DOHH2 (cell line): ENCODE results near the gene GSK3B.

Experiments used
- H3F3A ChIP-seq: fragments of 200-600 bp; sonication (generic), shearing (Covaris generic); 2 replicates; pipeline ENCODE4 v1.6.0; 2016; ENCODE audit warnings: antibody characterized with exemption, mild to moderate bottlenecking; ENCODE audit not compliant: control insufficient read depth, insufficient read depth
- H3K27ac ChIP-seq: fragments of 200-600 bp; sonication (generic); 2 replicates; pipeline ENCODE4 v1.5.1; 2014; ENCODE audit warnings: low read depth, mild to moderate bottlenecking, low read length, moderate library complexity
- H3K27me3 ChIP-seq: fragments of 200-600 bp; sonication (generic); 2 replicates; pipeline ENCODE4 v1.6.1; 2014; ENCODE audit warnings: mild to moderate bottlenecking, low read length, mixed read lengths; ENCODE audit not compliant: control insufficient read depth
- H3K36me3 ChIP-seq: fragments of 200-600 bp; sonication (generic); 2 replicates; pipeline ENCODE4 v1.6.1; 2014; ENCODE audit warnings: mild to moderate bottlenecking, low read length, moderate library complexity, mixed read lengths; ENCODE audit not compliant: control insufficient read depth
- H3K4me1 ChIP-seq: fragments of 200-600 bp; sonication (generic); 2 replicates; pipeline ENCODE4 v1.6.1; 2014; ENCODE audit warnings: mild to moderate bottlenecking, low read length, mixed read lengths; ENCODE audit not compliant: control insufficient read depth
- H3K4me2 ChIP-seq: fragments of 200-600 bp; sonication (generic); 2 replicates; pipeline ENCODE4 v1.6.0; 2014; ENCODE audit warnings: mild to moderate bottlenecking, low read length, moderate library complexity
- H3K4me3 ChIP-seq: fragments of 200-600 bp; sonication (generic); 2 replicates; pipeline ENCODE4 v1.5.1; 2014; ENCODE audit warnings: mild to moderate bottlenecking, low read length, mixed read lengths
- H3K79me2 ChIP-seq: fragments of 200-600 bp; sonication (generic); 2 replicates; pipeline ENCODE4 v1.6.1; 2014; ENCODE audit warnings: mild to moderate bottlenecking, low read length, mixed read lengths; ENCODE audit not compliant: control insufficient read depth
- H3K9me2 ChIP-seq: fragments of 200-600 bp; sonication (generic); replicated peaks from 2 replicates; pipeline ENCODE4 v1.6.1; 2014; ENCODE audit warnings: mild to moderate bottlenecking, low read length, mixed read lengths; ENCODE audit not compliant: control insufficient read depth
- H3K9me3 ChIP-seq: fragments of 200-600 bp; sonication (generic); 2 replicates; pipeline ENCODE4 v1.6.1; 2014; ENCODE audit warnings: antibody characterized with exemption, low read length, mixed read lengths; ENCODE audit not compliant: control insufficient read depth, insufficient read depth
- H4K20me1 ChIP-seq: fragments of 200-600 bp; sonication (generic); 2 replicates; pipeline ENCODE4 v1.6.0; 2014; ENCODE audit warnings: low read depth, mild to moderate bottlenecking, antibody characterized with exemption, low read length, moderate library complexity; ENCODE audit not compliant: control insufficient read depth, insufficient read depth
- CTCF ChIP-seq: fragments of 200-600 bp; sonication (generic); IDR thresholded peaks from one replicate; pipeline ENCODE4 v1.5.1; 2014; ENCODE audit warnings: antibody characterized with exemption, mild to moderate bottlenecking, low read depth, low read length; ENCODE audit not compliant: poor library complexity, severe bottlenecking
- EZH2phosphoT487 ChIP-seq: fragments of 200-600 bp; sonication (generic); IDR thresholded peaks from 2 replicates; pipeline ENCODE4 v1.6.1; 2017; ENCODE audit warnings: borderline replicate concordance, mild to moderate bottlenecking, antibody characterized with exemption, low read length, moderate library complexity, mixed read lengths

Gene GSK3B

GRCh38 chr3:119841808-119842471 is 252.3 kb downstream of the GSK3B start:
- Histone ChIP-seq H3K27ac (no peak overlapping the region), H3K9me3 (no peaks in the 10 kb centered on the region), H3K27me3 (no peaks in the 10 kb centered on the region), H3K4me3 (no peak overlapping the region), H3K4me1 (no peaks in the 10 kb centered on the region), H3K4me2 (no peak overlapping the region), H3K9me2 (no peaks in the 10 kb centered on the region), H3K36me3 (peaks cover 4% of the 10 kb centered on the region; the same call in 1 of the 2 replicates), H3F3A (no peaks in the 10 kb centered on the region), H4K20me1 (no peaks in the 10 kb centered on the region), H3K79me2 (no peaks in the 10 kb centered on the region)
- TF ChIP-seq EZH2phosphoT487, result no peak
- TF ChIP-seq CTCF, result no peak

DNA sequence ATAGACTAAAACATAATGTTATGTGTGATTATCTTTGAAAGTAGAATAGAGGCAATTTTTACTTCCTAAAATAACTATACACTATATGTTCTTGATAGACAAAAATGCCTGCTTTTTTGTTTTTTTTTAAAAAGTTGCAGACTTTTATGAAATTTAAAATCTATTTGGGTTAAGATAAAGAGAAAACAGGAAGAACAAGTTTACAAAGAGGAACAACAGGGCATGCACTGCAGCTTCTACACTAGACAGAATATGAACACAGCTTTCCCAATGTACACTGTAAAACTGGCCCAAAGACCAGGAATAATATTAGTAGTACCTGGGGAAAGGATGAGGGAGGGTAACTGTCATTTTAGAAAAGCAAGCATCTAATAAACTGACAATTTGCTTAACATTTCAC is 258.7 kb downstream of the GSK3B start:
- TF ChIP-seq EZH2phosphoT487 (no peak), CTCF (no peak)

DNA sequence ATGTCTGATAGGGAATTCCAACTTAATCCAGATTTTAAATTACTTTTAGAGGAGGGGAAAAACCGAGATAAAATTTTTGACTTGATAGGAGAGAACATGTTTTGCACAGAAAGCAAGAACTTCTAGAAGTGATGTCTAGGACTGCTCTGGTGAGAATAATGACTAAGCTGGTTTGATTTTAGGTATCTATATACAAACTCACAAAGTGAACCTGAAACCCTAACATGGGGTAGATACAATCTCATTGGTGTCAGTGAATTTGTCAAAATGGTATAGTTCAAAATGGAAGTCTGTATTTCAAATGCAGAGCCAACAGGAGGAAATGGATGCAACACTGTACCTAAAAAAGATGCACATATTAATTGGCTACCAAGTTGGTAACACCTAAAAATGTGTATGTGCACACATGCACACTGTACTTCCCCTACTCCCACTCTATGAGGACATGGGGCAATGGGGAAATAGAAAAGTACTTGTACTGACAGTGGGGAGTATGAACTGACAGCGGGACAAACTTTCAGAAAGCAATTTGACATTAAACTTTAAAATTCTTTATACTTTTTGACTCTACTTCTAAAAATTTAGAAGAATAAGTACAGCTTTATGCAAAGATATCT is 259.4 kb downstream of the GSK3B start:
- no peak overlapping the region for H3K4me3 ChIP-seq
- TF ChIP-seq CTCF (no peak), EZH2phosphoT487 (no peak)
- H3K9me3 ChIP-seq, result no peaks in the 10 kb centered on the region
- H3K79me2 ChIP-seq, result no peaks in the 10 kb centered on the region
- H3K4me2 ChIP-seq, result no peak overlapping the region
- no peak overlapping the region for H3K27ac ChIP-seq
- H3K9me2 ChIP-seq, result no peaks in the 10 kb centered on the region
- no peaks in the 10 kb centered on the region for H4K20me1 ChIP-seq
- H3K27me3 ChIP-seq, result no peaks in the 10 kb centered on the region
- no peaks in the 10 kb centered on the region for H3K4me1 ChIP-seq
- H3F3A ChIP-seq, result no peaks in the 10 kb centered on the region
- H3K36me3 ChIP-seq, result no peaks in the 10 kb centered on the region; the same call in 1 of the 2 replicates

More for the DNA sequence above, 258.7 kb downstream of the GSK3B start:
- no peaks in the 10 kb centered on the region; the same call in 1 of the 2 replicates for H3K36me3 ChIP-seq
- H3K4me3 ChIP-seq, result no peak overlapping the region
- H4K20me1 ChIP-seq, result no peaks in the 10 kb centered on the region
- no peaks in the 10 kb centered on the region for H3K27me3 ChIP-seq
- H3K9me3 ChIP-seq, result no peaks in the 10 kb centered on the region
- no peak overlapping the region for H3K4me2 ChIP-seq
- H3K4me1 ChIP-seq, result no peaks in the 10 kb centered on the region
- no peaks in the 10 kb centered on the region for H3F3A ChIP-seq
- H3K79me2 ChIP-seq, result no peaks in the 10 kb centered on the region
- H3K9me2 ChIP-seq, result no peaks in the 10 kb centered on the region
- H3K27ac ChIP-seq, result no peak overlapping the region
